Cardiac muscle cell (in vitro differentiated cells and primary cell): ENCODE data around the gene CAPZA1. TPM values are rescaled to one million over a fixed set of nuclear protein-coding genes. Genes with fewer than 3 reads are reported as not detected.

Source experiments
- DNase-seq, 2 donors: peaks; one replicate each; pipeline versions ENCODE4 v3.0.0 to v3.0.0-alpha.2; 2010 to 2017; ENCODE audit warnings: low read depth in 1 of 2, low spot score in 1 of 2
- H3K27ac ChIP-seq: fragments of 200-600 bp; sonication (generic); 2 replicates; pipeline ENCODE4 v1.5.1; 2016
- H3K27me3 ChIP-seq: fragments of 200-600 bp; sonication (generic); 2 replicates; pipeline ENCODE4 v1.6.0; 2016; ENCODE audit warnings: control low read depth
- H3K36me3 ChIP-seq: fragments of 200-600 bp; sonication (generic); 2 replicates; pipeline ENCODE4 v1.5.1; 2016; ENCODE audit warnings: control low read depth
- H3K4me1 ChIP-seq: fragments of 200-600 bp; sonication (generic); 2 replicates; pipeline ENCODE4 v1.8.1; 2017; ENCODE audit warnings: low read depth, mild to moderate bottlenecking, mixed run types
- H3K4me3 ChIP-seq: fragments of 200-600 bp; sonication (generic); 2 replicates; pipeline ENCODE4 v1.5.1; 2016; ENCODE audit warnings: mild to moderate bottlenecking
- H3K9me3 ChIP-seq: fragments of 200-600 bp; sonication (generic); 2 replicates; pipeline ENCODE4 v1.5.1; 2017; ENCODE audit warnings: low read depth, mild to moderate bottlenecking, control low read depth
- polyA plus RNA-seq: library from polyadenylated mRNA; unstranded; fragments of >200 nt; fragmentation: Nextera tagmentation; extraction: Ambion mirVana; gene quantifications from 2 replicates; pipeline ENCODE4 v1.2.1, GENCODE V29; 2016
- total RNA-seq: library from RNA; depleted of rRNA; stranded (reverse); fragments of >200 nt; gene quantifications from 2 replicates; pipeline ENCODE4 v1.2.3, GENCODE V29; 2016
- TF ChIP-seq, protein P1 (sequence below): IDR thresholded peaks from 2 replicates; pipeline ENCODE4 v1.5.1; 2012; ENCODE audit warnings: low read depth, mild to moderate bottlenecking, low read length

Gene CAPZA1
- total and polyA plus RNA-seq, 2 experiments from 2014 or later = 94.9 to 122 TPM

DNA sequence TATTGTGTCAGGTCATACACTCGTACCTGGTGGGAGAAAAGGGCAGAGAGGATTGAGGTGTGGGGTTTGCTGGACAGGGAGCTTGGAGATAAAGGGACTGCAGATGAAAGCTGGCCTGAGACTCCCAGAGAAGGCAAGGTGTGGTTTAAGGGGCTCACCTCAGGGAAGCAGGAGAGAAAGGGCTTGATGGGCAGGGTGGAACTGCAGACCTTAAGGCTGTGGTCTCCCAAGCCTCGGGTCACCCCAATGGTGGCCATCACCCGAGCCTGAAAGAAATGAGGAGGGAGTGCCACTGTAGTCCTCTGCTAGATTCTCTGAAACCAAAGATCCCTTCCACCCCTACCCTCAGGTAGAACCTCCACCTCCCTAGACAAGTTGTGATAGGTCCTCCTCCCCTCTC, 91.0 kb downstream of the CAPZA1 start:
- H3K4me3 ChIP-seq = no peak overlapping the region
- peaks cover 5% of the 10 kb centered on the region for H3K4me1 ChIP-seq
- H3K36me3 ChIP-seq = no peaks in the 10 kb centered on the region
- no peaks in the 10 kb centered on the region for H3K27me3 ChIP-seq
- H3K27ac ChIP-seq = no peak overlapping the region
- TF ChIP-seq, protein P1, sequence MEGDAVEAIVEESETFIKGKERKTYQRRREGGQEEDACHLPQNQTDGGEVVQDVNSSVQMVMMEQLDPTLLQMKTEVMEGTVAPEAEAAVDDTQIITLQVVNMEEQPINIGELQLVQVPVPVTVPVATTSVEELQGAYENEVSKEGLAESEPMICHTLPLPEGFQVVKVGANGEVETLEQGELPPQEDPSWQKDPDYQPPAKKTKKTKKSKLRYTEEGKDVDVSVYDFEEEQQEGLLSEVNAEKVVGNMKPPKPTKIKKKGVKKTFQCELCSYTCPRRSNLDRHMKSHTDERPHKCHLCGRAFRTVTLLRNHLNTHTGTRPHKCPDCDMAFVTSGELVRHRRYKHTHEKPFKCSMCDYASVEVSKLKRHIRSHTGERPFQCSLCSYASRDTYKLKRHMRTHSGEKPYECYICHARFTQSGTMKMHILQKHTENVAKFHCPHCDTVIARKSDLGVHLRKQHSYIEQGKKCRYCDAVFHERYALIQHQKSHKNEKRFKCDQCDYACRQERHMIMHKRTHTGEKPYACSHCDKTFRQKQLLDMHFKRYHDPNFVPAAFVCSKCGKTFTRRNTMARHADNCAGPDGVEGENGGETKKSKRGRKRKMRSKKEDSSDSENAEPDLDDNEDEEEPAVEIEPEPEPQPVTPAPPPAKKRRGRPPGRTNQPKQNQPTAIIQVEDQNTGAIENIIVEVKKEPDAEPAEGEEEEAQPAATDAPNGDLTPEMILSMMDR = no peak
- H3K9me3 ChIP-seq = no peaks in the 10 kb centered on the region
- DNase-seq = no peak

DNA sequence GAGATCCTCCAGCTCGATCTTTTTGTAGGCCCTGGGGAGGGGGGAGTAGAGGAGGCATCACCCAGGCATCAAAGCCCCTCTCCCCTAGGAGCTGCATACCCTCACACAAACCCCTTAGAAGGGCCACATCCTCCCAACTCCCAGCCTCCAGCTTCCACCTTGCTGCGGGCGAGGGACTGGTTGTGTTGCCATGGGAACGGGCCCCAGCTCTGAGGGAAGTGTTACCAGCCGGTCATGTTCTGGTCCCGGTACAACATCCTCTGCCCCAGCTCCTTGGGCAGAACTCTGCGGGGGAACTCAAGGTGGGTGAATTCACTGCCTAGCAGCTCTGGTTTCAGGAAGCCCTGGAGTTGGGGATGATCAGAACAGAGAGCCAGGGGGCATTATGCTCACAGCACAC, 91.4 kb downstream of the CAPZA1 start:
- Histone ChIP-seq H3K9me3 (no peaks in the 10 kb centered on the region), H3K36me3 (no peaks in the 10 kb centered on the region), H3K27me3 (no peaks in the 10 kb centered on the region), H3K4me3 (no peak overlapping the region), H3K27ac (no peak overlapping the region), H3K4me1 (peaks cover under 1% of the 10 kb centered on the region)
- no peak for DNase-seq
- TF ChIP-seq, protein P1 = no peak

DNA sequence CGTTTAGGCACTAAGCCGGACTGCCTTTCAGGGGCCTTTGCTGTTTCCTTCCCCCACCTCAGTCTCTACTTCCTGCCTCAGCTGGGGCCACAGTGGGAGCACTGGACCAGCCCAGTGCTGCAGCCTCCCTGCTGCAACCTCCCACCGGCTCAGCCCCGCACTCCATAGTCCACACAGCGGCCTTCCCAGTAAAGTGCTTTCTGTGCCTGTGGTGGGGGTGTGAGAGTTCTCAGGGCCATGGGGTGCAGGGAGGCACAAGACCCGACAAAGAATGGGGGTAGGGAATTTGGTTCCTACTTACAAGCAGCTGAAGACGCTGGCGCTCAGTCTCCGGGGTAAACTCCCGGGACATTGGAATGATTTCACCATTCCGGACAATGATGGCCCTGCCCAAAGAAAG, 92.0 kb downstream of the CAPZA1 start:
- Histone ChIP-seq H3K27ac (no peak overlapping the region), H3K36me3 (no peaks in the 10 kb centered on the region), H3K4me1 (no peaks in the 10 kb centered on the region), H3K9me3 (no peaks in the 10 kb centered on the region), H3K4me3 (no peak overlapping the region), H3K27me3 (no peaks in the 10 kb centered on the region)
- no peak for DNase-seq
- TF ChIP-seq, protein P1 = no peak

DNA sequence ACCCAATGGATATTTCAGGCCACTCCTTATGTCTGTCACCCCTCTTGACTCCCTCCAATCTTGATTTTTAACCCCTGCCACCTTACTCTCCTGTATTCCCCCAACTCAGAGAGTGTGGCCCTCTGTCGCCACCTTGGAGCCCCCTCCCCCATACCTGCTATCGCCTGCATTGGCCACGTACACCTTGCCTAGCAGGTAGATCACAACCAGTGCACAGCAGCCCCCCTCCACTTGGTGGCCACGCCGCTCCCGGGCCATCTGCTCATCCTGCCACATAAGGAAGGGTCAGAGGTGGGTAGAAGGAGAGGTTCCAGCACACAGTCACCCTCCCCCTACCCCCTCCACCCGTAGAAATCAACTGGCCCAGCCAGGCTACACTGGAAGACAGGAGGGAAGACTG, 92.6 kb downstream of the CAPZA1 start:
- TF ChIP-seq, protein P1 = no peak
- Histone ChIP-seq H3K27ac (no peak overlapping the region), H3K27me3 (no peaks in the 10 kb centered on the region), H3K9me3 (no peaks in the 10 kb centered on the region), H3K4me1 (no peaks in the 10 kb centered on the region), H3K4me3 (no peak overlapping the region), H3K36me3 (no peaks in the 10 kb centered on the region)
- no peak for DNase-seq

DNA sequence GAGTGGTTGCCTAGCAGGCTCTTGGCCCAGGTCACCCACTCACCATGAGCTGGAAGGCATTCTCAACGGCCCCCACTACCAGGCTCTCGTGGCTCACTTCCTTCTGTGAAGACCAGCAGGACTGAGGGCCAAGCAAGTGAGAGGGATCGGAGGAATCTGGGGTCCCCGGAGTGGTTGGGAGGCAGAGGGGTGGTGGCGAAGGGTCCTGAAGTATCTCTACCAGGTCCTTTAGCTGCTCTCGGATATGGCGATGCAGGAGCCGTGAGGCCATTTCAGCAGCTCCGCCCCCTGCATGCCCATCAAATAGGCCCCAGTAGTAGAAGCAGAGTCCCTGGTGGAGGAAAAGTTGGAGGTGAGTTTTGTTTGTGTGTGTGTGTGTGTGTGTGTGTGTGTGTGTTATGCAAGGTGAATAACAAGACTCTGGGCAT, 93.1 kb downstream of the CAPZA1 start:
- TF ChIP-seq, protein P1 = no peak
- no peaks in the 10 kb centered on the region for H3K9me3 ChIP-seq
- H3K36me3 ChIP-seq = no peaks in the 10 kb centered on the region
- no peak overlapping the region for H3K4me3 ChIP-seq
- no peaks in the 10 kb centered on the region for H3K27me3 ChIP-seq
- DNase-seq = no peak
- H3K27ac ChIP-seq = no peak overlapping the region
- H3K4me1 ChIP-seq = no peaks in the 10 kb centered on the region
